NB4 (cell line): ENCODE results near the gene ARHGAP28.

Source experiments
- DNase-seq: peaks from one replicate; pipeline ENCODE4 v3.0.0; 2010; ENCODE audit warnings: low read depth
- H3K4me3 ChIP-seq: one replicate; pipeline ENCODE4 v1.5.1; 2011; ENCODE audit warnings: mild to moderate bottlenecking, low read depth, low read length, moderate library complexity
- MYC ChIP-seq: IDR thresholded peaks from 2 replicates; pipeline ENCODE4 v1.6.1; 2011; ENCODE audit warnings: low read depth, low read length
- POLR2A ChIP-seq: IDR thresholded peaks from 2 replicates; pipeline ENCODE4 v1.6.1; 2011; ENCODE audit warnings: mild to moderate bottlenecking; ENCODE audit not compliant: insufficient read length; ENCODE audit errors: extremely low read depth
- TF ChIP-seq, protein P1 (sequence below): IDR thresholded peaks from one replicate; pipeline ENCODE4 v1.5.1; 2012; ENCODE audit warnings: low read depth, low read length
- TF ChIP-seq, protein P2 (sequence below): IDR thresholded peaks from 2 replicates; pipeline ENCODE4 v1.6.1; 2011; ENCODE audit warnings: low read depth, low read length

ARHGAP28 gene

DNA sequence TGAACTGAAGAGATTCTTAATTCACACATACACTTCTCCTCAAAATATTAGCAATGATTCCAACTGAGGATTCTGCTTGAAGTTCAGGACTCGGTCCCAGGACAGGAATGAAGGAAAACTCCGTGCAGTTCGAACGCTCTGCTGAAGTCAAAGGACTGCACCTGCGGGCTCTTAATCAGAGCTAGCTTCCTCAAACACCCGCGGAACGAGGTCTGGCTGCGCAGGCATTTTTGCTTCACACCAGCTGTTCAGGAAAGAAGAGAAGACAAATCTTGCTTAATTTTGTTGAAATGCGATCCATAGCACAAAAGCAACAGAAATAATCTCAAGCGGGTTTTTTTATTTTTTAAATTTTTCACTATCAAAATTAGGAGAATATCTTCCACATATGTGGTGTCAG is 212.5 kb downstream of the ARHGAP28 start:
- TF ChIP-seq, protein P1, sequence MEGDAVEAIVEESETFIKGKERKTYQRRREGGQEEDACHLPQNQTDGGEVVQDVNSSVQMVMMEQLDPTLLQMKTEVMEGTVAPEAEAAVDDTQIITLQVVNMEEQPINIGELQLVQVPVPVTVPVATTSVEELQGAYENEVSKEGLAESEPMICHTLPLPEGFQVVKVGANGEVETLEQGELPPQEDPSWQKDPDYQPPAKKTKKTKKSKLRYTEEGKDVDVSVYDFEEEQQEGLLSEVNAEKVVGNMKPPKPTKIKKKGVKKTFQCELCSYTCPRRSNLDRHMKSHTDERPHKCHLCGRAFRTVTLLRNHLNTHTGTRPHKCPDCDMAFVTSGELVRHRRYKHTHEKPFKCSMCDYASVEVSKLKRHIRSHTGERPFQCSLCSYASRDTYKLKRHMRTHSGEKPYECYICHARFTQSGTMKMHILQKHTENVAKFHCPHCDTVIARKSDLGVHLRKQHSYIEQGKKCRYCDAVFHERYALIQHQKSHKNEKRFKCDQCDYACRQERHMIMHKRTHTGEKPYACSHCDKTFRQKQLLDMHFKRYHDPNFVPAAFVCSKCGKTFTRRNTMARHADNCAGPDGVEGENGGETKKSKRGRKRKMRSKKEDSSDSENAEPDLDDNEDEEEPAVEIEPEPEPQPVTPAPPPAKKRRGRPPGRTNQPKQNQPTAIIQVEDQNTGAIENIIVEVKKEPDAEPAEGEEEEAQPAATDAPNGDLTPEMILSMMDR = no peak
- no peak for TF ChIP-seq POLR2A
- TF ChIP-seq, protein P2, sequence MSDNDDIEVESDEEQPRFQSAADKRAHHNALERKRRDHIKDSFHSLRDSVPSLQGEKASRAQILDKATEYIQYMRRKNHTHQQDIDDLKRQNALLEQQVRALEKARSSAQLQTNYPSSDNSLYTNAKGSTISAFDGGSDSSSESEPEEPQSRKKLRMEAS = no peak
- TF ChIP-seq MYC = no peak
- H3K4me3 ChIP-seq = no peak overlapping the region
- DNase-seq = no peak

DNA sequence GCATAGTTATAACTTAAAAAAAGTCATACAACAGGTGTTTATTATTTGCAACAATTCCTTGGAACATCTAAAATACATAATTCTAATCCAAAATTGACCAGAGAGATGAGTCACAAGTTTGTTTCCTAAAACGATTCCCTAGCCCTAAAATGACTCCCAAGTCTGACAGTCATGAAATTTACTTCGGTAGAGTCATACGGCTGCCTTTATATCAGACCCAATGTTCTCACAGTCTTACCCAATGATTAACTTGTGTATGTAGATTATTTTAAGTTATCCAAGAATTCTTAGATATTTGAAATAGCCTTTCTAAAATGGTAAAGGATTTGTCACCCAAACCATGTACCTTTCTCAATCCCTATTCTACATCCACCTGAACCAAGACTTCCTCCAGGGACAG is 213.2 kb downstream of the ARHGAP28 start:
- TF ChIP-seq, protein P2 = no peak
- TF ChIP-seq MYC = no peak
- no peak for TF ChIP-seq POLR2A
- TF ChIP-seq, protein P1 = no peak
- no peak for DNase-seq

DNA sequence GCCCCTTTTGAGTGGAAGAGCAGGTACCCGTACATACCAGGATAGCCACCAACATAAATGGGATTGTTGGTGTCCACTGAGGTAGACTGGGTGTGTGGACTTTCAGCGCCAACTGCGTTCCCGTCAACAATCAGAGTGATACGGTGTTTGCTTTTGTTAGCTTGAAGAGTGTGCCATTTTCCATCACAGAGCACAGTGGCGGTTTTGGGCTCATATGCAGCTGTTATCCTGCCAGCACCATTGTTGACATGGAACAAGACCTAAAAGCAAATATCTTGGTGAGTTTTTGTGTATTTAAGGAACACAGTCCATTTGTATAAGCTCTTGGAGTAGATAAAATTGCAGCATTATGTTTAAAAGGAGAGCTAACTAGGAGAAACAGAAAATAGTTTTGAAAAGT is 213.6 kb downstream of the ARHGAP28 start:
- no peak overlapping the region for H3K4me3 ChIP-seq
- no peak for DNase-seq
- TF ChIP-seq, protein P1 = no peak
- TF ChIP-seq, protein P2 = no peak
- no peak for TF ChIP-seq POLR2A
- no peak for TF ChIP-seq MYC

More for the DNA sequence above, 213.2 kb downstream of the ARHGAP28 start:
- H3K4me3 ChIP-seq = no peak overlapping the region

DNA sequence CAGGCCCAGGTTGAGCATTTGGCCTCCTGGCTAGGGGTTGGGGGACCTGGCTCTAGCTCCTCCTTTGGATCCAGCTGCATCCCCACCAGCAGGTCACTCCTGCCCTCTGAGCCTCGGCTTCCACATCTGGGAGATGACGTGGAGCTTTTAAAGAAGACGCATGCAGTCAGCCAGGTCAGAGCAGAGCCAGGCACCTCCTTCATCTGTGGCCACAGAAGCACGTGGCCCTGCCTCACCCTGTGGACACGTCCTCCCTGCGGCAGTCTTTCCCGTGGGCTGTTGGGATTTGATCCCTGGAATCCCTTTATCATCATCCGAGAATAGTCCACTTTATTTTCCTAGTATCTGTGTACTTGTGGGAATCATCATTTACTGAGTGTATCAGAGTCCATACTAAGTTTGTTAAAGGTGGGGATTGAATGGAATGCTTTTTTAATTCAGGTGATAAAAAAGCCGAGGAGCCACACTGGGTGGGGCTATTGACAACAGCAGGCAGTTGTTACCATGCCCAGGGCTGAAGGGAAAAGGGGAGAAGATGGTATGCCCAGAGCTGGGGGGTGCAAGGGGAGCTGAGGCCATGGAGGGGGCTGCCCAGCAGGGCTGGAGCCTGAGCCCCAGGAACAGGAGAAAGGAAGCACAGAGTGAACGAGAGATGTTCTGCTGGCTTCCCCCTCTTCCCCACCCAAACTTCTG is 218.0 kb downstream of the ARHGAP28 start:
- DNase-seq = no peak
- TF ChIP-seq, protein P1 = no peak
- TF ChIP-seq, protein P2 = no peak
- H3K4me3 ChIP-seq = no peak overlapping the region

DNA sequence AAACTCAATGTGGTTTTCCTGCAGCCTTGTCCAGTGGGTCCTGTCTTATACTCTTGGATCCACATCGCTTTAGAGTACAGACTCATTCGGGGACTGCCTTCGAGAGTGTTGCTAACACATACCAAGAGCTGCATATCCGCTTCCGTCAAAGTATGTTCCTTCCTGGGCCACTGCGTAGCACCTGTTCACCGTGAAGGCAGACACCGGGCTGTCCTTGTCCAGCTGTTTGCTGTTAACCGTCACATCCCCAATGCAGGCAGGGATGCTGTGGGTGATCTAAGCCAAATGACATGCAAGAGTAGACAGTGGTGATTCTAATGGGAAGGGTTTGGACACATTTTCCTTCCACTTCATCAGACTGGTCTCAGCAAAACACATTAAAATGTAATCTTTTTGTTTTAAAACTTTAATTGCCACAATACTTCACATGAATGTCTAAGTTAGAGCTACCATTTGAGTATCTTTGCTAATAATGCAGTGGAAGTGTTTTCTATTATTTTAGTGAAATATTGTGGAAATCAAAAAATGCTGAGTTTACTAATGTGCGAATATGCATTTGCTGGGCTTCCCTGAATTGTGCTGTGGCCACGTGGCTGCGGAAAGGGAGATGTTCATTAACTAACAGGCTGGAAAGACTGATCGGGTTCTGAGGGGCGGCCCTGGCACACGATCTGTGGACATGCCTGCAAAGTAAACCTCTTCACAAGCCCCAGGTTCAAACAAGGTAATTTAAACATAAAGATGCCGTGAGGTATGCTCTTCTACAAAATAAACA is 219.0 kb downstream of the ARHGAP28 start:
- no peak for DNase-seq
- no peak for TF ChIP-seq POLR2A
- TF ChIP-seq, protein P1 = no peak
- TF ChIP-seq, protein P2 = no peak
- no peak for TF ChIP-seq MYC
- H3K4me3 ChIP-seq = no peak overlapping the region
